ENCODE results near the gene FAM156A. TPM values are rescaled to one million over a fixed set of nuclear protein-coding genes. Genes with fewer than 3 reads are reported as not detected.
"Not testable (repeated sequence)": the region's sequence is repeated elsewhere in the genome, so short reads cannot be mapped to it uniquely, and the experiment has no call there.

Gene FAM156A
- total RNA-seq, 1 experiment from 2014 or later = 7.2 TPM

DNA sequence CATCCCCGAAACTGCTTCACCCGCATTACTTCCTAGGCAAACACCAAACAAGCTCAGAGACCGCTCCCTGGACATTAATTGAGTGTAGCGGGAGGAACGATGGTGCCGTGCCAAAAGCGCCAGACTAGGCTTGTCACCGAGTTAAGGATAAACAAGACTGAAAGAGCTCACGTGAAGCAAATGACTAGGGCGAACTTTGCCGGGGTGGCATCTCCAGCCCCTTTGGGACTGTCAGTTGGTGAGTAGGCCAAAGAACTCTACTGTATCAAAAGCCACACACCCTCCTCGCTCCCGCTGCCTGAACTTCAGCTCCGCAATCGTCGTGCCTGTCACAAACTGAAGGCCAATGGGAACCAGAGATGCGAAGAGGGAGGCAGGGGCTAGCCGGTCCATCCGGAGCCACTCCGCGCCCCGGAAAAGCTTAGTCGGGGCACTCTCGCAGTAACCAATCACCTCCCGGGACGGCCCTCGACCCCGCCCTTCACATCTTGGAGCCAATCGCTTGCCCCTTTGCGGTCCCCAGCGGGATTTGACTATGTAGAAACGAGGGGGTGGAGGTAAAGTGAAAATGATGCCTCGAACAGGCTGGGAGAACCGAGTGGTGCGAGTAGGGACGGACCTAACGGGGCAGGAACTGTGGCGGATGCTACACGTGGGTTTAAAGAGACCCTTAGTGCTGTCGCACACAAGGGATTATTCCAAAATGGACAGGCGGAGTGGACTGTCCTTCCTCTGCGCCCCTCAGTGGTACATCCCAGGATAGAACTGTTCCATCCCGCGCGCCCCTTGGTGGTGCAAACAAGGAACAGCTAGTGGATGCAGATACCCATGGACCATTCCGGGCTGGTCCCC, 37.0 kb upstream of the FAM156A start:
- Histone ChIP-seq H3K4me2 (ENCODE audit: low read depth, low read length, poor library complexity, severe bottlenecking) (peak overlapping the region; percentile 73), H3K4me3 (ENCODE audit: low read length) (peak overlapping the region; percentile 75), H3K79me2 (ENCODE audit: low read length) (peaks cover 11% of the 10 kb centered on the region), H3K9me3 (ENCODE audit: low read length) (no peaks in the 10 kb centered on the region), H3K27me3 (ENCODE audit: low read length) (no peaks in the 10 kb centered on the region), H3K36me3 (ENCODE audit: insufficient read depth, low read length) (no peaks in the 10 kb centered on the region), H2AFZ (ENCODE audit: low read length) (peak overlapping the region; percentile 58; the same call in 1 of the 2 replicates), H3K27ac (ENCODE audit: low read length) (peak overlapping the region; percentile 52; the same call in 1 of the 2 replicates), H4K20me1 (ENCODE audit: insufficient read depth, low read depth, low read length) (no peaks in the 10 kb centered on the region), H3K9me2 (replicated peaks; ENCODE audit: insufficient read depth, low read length) (no peaks in the 10 kb centered on the region), H3K4me1 (ENCODE audit: low read length) (peaks cover 17% of the 10 kb centered on the region), H3K9ac (ENCODE audit: low read length) (peak overlapping the region; percentile 82)
- DNase-seq = peak; percentile 97

DNA sequence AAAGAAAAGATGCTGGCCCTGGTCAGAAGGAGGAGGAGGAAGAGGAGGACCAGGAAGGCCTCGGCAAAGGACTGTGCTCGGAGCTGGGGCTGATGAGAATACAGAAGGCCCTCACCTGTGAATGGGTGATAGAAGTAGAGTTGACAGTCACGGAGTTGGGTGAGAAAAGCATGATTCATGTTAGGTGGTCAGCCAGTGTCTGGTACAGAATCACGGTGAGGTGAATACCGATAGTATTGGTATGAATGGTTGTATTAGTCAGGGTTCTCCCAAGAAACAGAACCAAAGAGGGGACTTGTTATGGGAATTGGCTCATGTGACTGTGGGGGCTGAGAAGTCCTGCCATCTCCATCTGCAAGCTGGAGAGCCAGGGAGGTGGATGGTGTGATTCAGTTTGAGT, 32.5 kb upstream of the FAM156A start:
- Histone ChIP-seq H3K79me2 (ENCODE audit: low read length) (peaks cover 11% of the 10 kb centered on the region), H3K27ac (ENCODE audit: low read length) (no peak overlapping the region), H3K4me3 (ENCODE audit: low read length) (no peak overlapping the region), H3K9me3 (ENCODE audit: low read length) (no peaks in the 10 kb centered on the region), H3K9me2 (replicated peaks; ENCODE audit: insufficient read depth, low read length) (no peaks in the 10 kb centered on the region), H3K4me1 (ENCODE audit: low read length) (peaks cover 11% of the 10 kb centered on the region), H2AFZ (ENCODE audit: low read length) (no peak overlapping the region), H3K9ac (ENCODE audit: low read length) (no peak overlapping the region), H4K20me1 (ENCODE audit: insufficient read depth, low read depth, low read length) (no peaks in the 10 kb centered on the region), H3K4me2 (ENCODE audit: low read depth, low read length, poor library complexity, severe bottlenecking) (no peak overlapping the region), H3K36me3 (ENCODE audit: insufficient read depth, low read length) (no peaks in the 10 kb centered on the region), H3K27me3 (ENCODE audit: low read length) (no peaks in the 10 kb centered on the region)
- no peak for DNase-seq

DNA sequence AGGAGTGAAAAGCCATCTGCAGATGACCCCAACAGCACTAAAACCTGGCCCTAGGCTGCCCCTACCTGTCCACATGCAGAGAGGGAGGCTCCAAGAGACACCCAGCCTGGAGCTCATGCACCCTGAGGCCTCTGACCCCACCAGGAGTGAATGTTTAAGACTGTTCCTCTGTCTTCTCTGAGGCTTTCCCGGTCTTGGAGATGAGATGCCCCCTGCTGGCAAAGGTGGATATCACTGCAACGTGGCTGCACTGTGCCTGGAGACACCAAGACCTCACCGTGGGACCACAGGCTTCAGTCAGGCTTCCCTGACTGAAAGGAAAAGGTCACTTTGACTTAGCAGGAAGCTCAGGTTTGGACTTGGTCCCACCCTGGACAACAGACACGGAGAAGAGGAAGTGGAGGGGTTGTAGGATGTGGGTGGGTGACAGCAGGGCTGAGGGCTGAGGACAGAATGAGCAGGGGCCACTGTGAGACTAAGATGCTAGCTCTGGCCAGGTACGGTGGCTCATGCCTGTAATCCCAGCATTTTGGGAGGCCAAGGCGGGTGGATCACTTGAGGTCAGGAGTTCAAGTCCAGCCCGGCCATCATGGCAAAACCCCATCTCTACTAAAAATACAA, 31.8 kb upstream of the FAM156A start:
- not testable (repeated sequence) for H3K36me3 ChIP-seq (ENCODE audit: insufficient read depth, low read length); H3K9ac ChIP-seq (ENCODE audit: low read length); H3K9me3 ChIP-seq (ENCODE audit: low read length); H4K20me1 ChIP-seq (ENCODE audit: insufficient read depth, low read depth, low read length); H3K4me1 ChIP-seq (ENCODE audit: low read length); H2AFZ ChIP-seq (ENCODE audit: low read length); H3K4me3 ChIP-seq (ENCODE audit: low read length); H3K27ac ChIP-seq (ENCODE audit: low read length); H3K27me3 ChIP-seq (ENCODE audit: low read length); H3K4me2 ChIP-seq (ENCODE audit: low read depth, low read length, poor library complexity, severe bottlenecking); H3K9me2 ChIP-seq (replicated peaks; ENCODE audit: insufficient read depth, low read length)
- peak; percentile 86 for DNase-seq
- peaks cover 11% of the 10 kb centered on the region for H3K79me2 ChIP-seq (ENCODE audit: low read length)

DNA sequence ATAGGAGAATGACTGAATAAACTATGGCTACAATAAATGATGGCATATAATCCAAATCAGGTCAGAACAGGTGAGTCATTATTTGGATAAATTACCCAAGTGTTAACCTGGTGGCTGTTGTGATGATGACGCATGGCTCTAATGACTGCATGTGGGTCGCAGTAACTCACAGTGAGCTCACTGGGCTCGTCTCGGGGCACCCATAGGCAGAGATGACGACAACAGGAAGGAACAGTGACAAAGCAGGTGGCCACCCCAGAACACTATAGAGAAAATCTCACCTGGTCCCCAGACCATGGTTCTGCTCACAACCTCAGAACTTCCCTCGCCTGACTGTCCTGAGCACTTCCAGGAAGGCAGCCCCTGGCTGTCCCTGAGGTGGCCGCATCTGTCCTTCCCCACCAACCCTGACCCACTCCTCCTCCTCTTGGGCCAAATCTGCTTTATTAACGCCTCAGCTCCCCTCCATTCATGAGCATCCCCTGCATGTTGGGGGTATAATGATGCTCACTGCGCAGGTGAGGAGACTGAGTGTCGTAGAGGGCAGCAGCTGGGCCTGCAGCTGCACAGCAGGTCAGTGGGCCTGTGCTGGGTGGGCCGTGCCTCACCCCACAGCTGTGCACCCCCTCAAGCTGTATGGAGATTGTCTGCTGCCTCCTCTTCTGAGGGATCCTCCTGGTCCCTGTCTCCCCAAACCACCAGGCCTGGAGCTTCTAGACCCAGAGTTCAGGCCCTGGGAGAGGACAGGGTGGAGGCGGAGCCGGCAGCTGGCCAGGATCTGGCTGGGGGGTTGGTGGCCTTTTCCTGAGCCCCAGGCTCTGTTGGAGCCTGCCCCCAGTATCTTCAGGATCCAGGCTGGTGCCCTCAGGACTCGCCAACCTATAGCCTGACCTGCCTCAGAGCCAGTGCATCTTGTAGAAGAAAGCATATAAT, 30.9 kb upstream of the FAM156A start:
- no peak for DNase-seq
- Histone ChIP-seq H3K4me1 (ENCODE audit: low read length) (peaks cover 7% of the 10 kb centered on the region), H3K79me2 (ENCODE audit: low read length) (peaks cover 7% of the 10 kb centered on the region), H2AFZ (ENCODE audit: low read length) (no peak overlapping the region), H3K27me3 (ENCODE audit: low read length) (no peaks in the 10 kb centered on the region), H3K9me2 (replicated peaks; ENCODE audit: insufficient read depth, low read length) (no peaks in the 10 kb centered on the region), H3K27ac (ENCODE audit: low read length) (no peak overlapping the region), H3K4me3 (ENCODE audit: low read length) (no peak overlapping the region), H4K20me1 (ENCODE audit: insufficient read depth, low read depth, low read length) (no peaks in the 10 kb centered on the region), H3K9ac (ENCODE audit: low read length) (no peak overlapping the region), H3K9me3 (ENCODE audit: low read length) (no peaks in the 10 kb centered on the region), H3K36me3 (ENCODE audit: insufficient read depth, low read length) (no peaks in the 10 kb centered on the region), H3K4me2 (ENCODE audit: low read depth, low read length, poor library complexity, severe bottlenecking) (no peak overlapping the region)

DNA sequence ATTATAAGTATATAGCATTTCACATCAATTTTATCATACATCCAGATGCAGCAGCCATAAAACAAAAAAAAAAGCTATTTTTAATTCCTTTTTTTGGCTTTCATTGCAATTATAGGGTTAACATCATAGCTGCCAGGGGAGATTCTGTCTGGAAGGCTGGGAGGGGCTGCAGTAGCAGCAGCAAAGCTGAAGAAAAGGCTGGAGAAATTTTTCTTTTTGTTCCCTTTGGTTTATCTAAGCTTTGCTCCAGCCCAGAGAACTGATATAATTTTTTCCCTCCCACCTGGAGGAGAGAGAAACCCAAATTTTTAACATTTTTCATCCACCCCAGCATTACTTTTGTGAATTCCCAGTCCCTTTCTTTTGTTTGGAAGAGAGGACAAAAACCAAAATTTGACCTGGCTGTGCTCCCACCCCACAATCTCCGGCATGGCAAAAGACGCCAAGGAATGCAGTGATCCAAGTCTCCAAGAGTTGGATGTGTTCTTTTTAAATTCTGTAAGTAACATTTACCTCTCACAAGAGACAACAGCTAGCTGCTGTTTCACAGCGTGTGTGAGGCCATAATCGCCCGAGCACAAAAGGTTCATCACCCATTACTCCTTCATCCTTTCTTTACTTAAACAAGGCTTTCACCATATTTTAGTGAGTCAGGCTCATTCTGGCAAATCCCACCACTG, 25.1 kb upstream of the FAM156A start:
- no peak overlapping the region for H3K9ac ChIP-seq (ENCODE audit: low read length)
- H3K4me3 ChIP-seq (ENCODE audit: low read length) = no peak overlapping the region
- H3K9me2 ChIP-seq (replicated peaks; ENCODE audit: insufficient read depth, low read length) = no peaks in the 10 kb centered on the region
- no peak for DNase-seq
- no peak overlapping the region for H3K27ac ChIP-seq (ENCODE audit: low read length)
- H3K36me3 ChIP-seq (ENCODE audit: insufficient read depth, low read length) = no peaks in the 10 kb centered on the region
- H3K4me2 ChIP-seq (ENCODE audit: low read depth, low read length, poor library complexity, severe bottlenecking) = no peak overlapping the region
- H3K4me1 ChIP-seq (ENCODE audit: low read length) = no peaks in the 10 kb centered on the region
- H4K20me1 ChIP-seq (ENCODE audit: insufficient read depth, low read depth, low read length) = no peaks in the 10 kb centered on the region
- H3K9me3 ChIP-seq (ENCODE audit: low read length) = no peaks in the 10 kb centered on the region
- H2AFZ ChIP-seq (ENCODE audit: low read length) = no peak overlapping the region
- H3K79me2 ChIP-seq (ENCODE audit: low read length) = no peaks in the 10 kb centered on the region
- no peaks in the 10 kb centered on the region for H3K27me3 ChIP-seq (ENCODE audit: low read length)

DNA sequence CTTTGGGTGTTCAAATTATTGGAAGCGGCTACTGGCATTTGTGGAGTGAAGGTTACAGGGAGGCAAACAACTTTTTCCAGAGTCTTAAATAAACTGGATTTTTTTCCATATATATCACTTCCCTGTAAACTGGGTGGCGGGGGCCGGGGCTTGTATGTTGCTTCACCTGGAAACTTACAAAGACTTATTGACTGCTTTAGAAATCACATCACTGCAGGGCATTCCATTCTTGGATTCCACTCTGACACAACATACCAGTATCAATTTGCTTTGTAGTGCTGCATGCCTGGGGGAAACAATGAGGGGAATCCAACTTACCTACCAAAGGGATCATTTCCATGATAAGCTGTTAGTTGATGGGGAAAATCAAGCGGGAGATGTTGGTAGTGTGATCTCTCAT, 21.7 kb upstream of the FAM156A start:
- Histone ChIP-seq H3K27ac (ENCODE audit: low read length) (no peak overlapping the region), H3K36me3 (ENCODE audit: insufficient read depth, low read length) (no peaks in the 10 kb centered on the region), H3K4me3 (ENCODE audit: low read length) (no peak overlapping the region), H3K9me3 (ENCODE audit: low read length) (no peaks in the 10 kb centered on the region), H3K9me2 (replicated peaks; ENCODE audit: insufficient read depth, low read length) (no peaks in the 10 kb centered on the region), H3K79me2 (ENCODE audit: low read length) (no peaks in the 10 kb centered on the region), H2AFZ (ENCODE audit: low read length) (no peak overlapping the region), H3K4me1 (ENCODE audit: low read length) (no peaks in the 10 kb centered on the region), H3K27me3 (ENCODE audit: low read length) (no peaks in the 10 kb centered on the region), H3K4me2 (ENCODE audit: low read depth, low read length, poor library complexity, severe bottlenecking) (no peak overlapping the region), H4K20me1 (ENCODE audit: insufficient read depth, low read depth, low read length) (no peaks in the 10 kb centered on the region), H3K9ac (ENCODE audit: low read length) (no peak overlapping the region)
- no peak for DNase-seq

DNA sequence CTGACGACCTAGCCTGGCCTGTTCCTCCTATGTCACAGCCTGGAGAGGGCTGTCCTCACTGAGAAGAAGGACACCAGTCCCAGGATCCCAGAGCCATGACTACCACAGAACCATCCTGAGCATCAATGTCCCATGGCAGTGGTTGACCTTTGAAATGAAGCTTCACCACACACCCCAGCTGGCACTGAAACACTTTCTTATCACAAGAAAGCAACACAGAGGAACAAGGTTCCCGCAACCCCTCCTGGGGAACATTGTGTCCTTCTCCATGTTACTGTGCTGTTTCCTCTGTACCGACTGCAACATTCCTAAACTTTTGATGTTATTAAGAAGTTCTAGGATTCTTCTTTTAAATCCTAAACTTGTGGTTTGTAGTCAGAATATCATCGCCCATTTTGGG, 21.2 kb upstream of the FAM156A start:
- H3K9me2 ChIP-seq (replicated peaks; ENCODE audit: insufficient read depth, low read length) = no peaks in the 10 kb centered on the region
- H3K4me3 ChIP-seq (ENCODE audit: low read length) = no peak overlapping the region
- H3K27ac ChIP-seq (ENCODE audit: low read length) = no peak overlapping the region
- H3K27me3 ChIP-seq (ENCODE audit: low read length) = no peaks in the 10 kb centered on the region
- no peak overlapping the region for H3K9ac ChIP-seq (ENCODE audit: low read length)
- H3K4me1 ChIP-seq (ENCODE audit: low read length) = no peaks in the 10 kb centered on the region
- no peak for DNase-seq
- H4K20me1 ChIP-seq (ENCODE audit: insufficient read depth, low read depth, low read length) = no peaks in the 10 kb centered on the region
- no peak overlapping the region for H3K4me2 ChIP-seq (ENCODE audit: low read depth, low read length, poor library complexity, severe bottlenecking)
- H3K79me2 ChIP-seq (ENCODE audit: low read length) = no peaks in the 10 kb centered on the region
- H3K9me3 ChIP-seq (ENCODE audit: low read length) = no peaks in the 10 kb centered on the region
- H2AFZ ChIP-seq (ENCODE audit: low read length) = no peak overlapping the region
- H3K36me3 ChIP-seq (ENCODE audit: insufficient read depth, low read length) = no peaks in the 10 kb centered on the region

Measured in Karpas-422 (cell line).